Astrocyte (in vitro differentiated cells and primary cell): ENCODE data around the gene SGTA.

ENCODE experiments used
- EZH2 ChIP-seq: IDR thresholded peaks from 2 replicates; pipeline ENCODE4 v1.6.1; 2012; ENCODE audit warnings: mild to moderate bottlenecking, low read length, inconsistent platforms; ENCODE audit not compliant: insufficient read depth
- TF ChIP-seq, protein P1 (sequence below): IDR thresholded peaks from 2 replicates; pipeline ENCODE4 v1.5.1; 2011; ENCODE audit warnings: low read depth, mild to moderate bottlenecking, inconsistent platforms, low read length, moderate library complexity; ENCODE audit not compliant: insufficient read depth

- TF ChIP-seq, protein P1, sequence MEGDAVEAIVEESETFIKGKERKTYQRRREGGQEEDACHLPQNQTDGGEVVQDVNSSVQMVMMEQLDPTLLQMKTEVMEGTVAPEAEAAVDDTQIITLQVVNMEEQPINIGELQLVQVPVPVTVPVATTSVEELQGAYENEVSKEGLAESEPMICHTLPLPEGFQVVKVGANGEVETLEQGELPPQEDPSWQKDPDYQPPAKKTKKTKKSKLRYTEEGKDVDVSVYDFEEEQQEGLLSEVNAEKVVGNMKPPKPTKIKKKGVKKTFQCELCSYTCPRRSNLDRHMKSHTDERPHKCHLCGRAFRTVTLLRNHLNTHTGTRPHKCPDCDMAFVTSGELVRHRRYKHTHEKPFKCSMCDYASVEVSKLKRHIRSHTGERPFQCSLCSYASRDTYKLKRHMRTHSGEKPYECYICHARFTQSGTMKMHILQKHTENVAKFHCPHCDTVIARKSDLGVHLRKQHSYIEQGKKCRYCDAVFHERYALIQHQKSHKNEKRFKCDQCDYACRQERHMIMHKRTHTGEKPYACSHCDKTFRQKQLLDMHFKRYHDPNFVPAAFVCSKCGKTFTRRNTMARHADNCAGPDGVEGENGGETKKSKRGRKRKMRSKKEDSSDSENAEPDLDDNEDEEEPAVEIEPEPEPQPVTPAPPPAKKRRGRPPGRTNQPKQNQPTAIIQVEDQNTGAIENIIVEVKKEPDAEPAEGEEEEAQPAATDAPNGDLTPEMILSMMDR, result no peak
- TF ChIP-seq EZH2, result no peak
Observed at GRCh38 chr19:2791876-2792275, 8.8 kb upstream of the SGTA start.
